HG02938 (cell line): Measurements from ENCODE around the gene CAMKV.

ENCODE experiments used
- ATAC-seq: cut with Tn5 transposase; IDR thresholded peaks from one replicate; pipeline ENCODE4 v1.9.1; 2021; ENCODE audit warnings: mild to moderate bottlenecking, moderate library complexity; ENCODE audit not compliant: unreplicated experiment

The CAMKV gene

DNA sequence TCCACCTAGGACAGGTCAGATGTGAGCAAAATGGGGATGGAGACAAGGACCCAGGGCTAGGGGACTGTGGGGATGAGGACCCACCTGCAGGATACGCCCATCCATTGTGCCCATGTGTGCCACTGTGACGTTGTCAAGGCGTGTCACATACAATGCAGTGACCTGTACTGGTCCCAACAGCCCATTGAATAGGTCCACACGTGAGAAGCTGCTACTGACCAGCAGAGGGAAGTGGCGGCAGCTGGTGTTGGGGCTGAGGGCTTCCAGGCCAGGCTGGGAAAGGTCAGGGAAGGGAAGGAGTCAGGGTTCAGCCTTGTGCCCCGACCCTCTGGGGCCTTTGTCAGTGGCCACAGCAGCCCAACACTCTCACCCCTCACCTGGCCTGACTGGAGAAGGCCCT is 29.3 kb upstream of the CAMKV start:
- ATAC-seq: no peak

DNA sequence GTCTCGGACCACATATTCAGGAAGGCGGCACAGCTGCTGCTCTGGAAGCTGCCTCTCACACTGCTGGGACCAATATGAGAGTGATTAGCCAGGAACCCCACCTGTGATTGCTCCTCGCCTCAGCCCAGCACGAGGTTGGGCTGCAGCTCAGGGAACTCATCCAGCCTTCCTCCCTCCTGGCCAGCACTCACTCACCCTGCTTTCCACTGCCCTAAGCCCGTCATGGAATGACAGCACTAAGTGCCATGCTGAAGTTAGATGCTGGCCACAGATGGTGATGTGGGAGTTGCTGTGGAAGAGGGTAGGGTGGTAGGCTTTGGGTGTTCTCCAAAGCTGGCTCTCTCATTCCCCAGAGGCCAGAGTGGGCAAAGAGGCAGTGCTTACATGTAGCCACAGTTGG is 26.6 kb upstream of the CAMKV start:
- no peak for ATAC-seq

DNA sequence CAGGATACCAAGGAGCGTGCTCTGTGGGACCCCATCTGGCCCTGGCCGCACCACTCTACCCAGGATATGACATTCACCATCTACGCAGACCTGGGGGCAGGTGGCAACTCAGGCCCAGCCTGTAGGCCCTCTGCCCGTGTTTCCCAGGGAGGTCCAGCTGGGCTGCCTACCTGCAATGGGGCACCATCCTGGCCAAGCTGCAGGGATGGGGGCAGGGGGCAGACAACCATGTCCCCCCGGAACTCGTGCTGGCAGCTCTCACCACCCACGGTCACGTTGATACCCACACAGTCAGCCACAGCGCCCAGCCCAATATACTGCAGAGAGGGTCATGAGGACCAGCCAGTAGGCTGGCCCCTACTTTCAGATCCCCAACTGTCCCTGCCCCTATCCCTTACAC is 26.1 kb upstream of the CAMKV start:
- no peak for ATAC-seq

DNA sequence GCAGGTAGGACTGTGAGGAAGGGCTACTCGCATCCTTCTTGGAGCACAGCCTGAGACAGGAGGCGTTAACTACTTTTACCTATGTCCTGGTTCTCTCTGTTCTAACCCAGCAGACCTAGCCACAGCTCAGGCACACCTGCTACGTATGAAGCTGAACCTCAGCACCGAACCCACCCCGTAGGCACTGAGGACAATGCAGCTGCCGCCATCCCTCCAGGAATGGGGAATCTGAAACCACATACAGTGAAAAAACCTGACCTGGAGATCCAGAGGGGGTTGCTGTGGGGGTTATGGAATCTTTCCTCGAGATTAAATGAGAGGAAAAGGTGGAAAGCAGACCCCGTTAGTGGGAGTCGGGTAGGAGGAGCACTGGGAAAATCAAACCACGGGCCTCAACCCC is 19.6 kb upstream of the CAMKV start:
- no peak for ATAC-seq

GRCh38 chr3:49886922-49887265 is 17.2 kb upstream of the CAMKV start:
- ATAC-seq: no peak

DNA sequence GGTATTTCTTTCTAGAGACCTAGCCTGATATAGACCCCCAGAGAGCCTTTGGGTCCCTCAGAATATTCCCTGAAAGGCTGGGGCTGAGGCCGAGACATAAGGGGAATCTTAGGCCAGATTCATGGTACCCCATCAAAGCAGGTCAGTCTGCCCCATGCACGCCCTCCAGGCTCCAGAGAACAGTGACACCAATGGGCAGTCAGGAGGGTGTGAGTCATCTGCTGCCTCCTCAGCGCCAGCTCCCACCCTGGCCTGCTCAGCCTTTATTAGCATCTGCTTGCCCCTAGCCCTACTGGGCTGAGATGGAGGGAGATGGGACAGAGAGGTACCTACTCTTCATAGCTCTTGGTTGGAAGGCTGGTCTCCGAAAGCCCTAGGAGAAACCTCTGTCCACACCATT is 14.3 kb upstream of the CAMKV start:
- ATAC-seq: no peak

DNA sequence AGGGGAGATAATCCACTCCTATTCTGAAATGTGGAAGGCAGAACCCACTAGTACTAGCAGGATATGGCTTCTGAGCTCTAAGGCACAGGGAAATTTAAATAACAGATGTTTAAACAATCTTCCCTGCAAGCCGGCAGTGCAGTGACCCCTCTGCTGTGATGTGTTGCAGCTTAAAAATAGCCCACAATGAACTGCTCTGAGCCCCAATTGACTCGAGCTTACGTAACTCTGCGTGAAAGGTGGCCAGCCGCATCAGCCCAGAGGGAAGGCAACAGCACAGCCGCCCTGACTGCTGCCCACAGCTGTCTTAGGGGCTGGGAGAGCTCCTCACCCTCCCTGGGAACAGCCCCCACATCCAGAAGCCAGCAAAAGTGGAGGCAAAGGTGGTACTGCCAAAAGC is 12.5 kb upstream of the CAMKV start:
- ATAC-seq: no peak

DNA sequence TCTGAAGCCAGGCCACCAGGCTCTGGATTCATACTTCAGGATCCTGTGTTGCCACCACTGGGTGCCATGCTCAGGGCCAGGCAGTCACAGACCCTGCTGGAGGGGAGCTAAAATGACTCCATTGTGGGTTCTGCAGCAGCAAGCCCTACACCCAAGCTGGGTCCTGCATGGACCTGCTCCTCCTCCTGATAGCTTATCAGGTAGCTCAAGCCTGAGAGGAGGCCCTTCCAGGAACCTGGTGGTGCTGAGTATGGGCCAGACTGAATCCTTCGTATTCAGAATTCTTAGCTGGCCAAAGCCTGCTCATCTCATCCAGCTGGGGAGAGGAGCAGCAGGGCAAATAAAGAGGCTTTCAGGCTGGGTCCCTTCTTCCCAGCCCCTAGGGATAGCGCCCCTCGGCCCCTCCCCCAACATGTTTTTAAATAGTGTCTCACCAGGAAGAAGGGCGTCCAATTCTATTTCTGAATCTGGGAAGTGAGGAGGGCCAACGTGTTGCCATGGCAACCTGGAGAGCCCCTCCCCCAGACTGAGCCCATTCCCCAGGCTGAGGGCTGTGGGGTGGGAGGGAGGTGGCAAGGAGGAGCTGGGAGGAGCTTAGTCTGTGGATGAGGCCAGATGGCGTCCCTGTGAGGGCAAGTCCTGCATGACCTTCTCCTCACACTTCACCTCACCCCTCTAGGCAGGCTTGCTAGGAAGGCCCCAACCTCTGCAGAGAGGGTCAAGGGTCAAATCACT is 11.0 kb upstream of the CAMKV start:
- no peak for ATAC-seq

DNA sequence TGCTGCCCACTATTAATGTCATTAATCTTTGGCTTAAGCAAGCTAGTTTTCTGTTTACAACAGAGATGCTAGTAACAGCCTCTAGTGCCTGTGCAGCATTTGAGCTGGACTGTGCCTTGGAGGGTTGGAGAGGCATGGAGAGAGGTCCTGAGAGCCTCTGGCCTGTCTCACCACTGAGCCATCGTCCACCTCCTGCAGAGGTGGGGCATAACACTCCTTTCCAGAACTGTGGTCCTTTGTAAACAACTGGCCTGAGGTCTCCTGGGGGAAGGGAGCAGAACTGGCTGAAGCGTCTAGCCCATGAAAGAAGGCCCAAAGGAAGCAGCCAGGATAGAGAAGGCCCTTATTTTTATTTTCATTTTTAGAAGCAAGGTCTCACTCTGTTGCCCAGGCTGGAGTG is 10.0 kb upstream of the CAMKV start:
- no peak for ATAC-seq

- ATAC-seq: no peak
Observed at GRCh38 chr3:49878686-49879085, 9.0 kb upstream of the CAMKV start.

DNA sequence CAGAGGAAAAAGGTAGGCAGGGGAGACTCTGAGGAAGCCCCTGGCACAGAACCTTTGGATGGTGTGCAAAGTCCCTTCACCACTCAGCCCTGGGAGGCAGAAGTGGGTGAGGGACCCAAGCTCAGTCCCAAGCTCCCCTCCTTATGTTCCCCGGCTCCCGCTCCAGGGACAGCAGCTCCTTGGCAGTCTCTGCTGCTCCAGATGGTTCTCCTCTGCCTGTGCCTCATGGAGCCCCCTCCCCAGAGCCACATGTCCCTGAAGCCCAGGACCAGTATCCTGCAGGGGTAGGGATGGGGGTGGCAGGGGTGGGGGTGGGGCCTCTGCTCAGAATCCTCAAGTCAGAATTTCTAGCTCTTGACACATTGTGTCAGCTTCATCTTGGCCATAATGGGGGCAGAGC is 8.0 kb upstream of the CAMKV start:
- no peak for ATAC-seq

- ATAC-seq: no peak
Observed at GRCh38 chr3:49876567-49876966, 6.9 kb upstream of the CAMKV start.

DNA sequence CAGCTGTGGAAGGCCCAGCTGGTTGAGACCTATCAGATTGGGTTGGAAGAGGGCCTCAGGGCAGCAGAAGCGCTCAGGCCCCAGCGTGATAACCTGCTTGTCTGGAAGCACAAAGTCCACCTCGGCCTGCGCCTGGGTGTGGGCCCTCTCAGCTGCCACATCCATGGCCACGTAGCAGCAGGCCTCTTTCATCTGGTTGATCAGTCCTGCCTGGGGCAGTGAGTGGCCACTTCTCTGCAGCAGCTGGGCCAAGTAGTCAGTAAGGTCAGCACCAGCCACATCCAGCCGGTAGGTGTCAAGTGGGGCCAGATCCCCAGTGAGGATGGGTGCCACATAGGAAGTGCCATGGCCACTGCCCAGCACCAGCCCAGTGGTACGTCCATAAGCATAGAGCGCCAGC is 3.9 kb upstream of the CAMKV start:
- ATAC-seq: no peak

GRCh38 chr3:49872801-49873281 is 3.1 kb upstream of the CAMKV start:
- no peak for ATAC-seq

DNA sequence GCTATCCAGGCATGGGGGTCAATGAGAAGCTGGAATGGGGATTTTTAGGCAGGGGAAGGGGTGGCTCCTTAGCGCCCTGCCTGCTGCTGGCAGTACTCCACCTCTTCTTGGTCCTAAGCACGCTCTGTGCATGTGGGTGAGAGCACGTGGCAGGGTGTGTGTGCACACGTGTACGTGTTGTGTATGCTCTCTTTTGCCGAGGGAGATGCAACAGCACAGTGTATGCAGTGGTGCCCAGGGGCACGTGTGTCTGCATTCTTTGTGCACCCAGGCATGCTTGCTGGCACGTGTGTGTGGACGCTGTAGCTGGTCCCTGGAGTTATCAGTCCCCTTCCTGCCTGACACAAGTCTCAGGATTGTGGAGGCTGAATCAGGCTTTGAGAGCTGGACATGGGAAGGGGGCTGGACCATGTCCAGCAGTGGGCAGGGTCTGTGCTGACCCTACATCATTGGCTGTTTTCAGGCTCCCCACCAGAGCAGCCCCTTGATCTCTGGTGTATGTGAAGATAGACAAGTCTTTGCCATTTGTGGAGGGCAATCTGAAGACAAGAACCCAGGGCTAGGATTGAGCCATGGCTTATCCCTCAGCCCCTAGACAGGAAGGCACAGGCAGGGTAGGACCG is 1.9 kb upstream of the CAMKV start:
- no peak for ATAC-seq

- ATAC-seq: no peak
Observed at GRCh38 chr3:49868862-49869466, 742 bp downstream of the CAMKV start.

DNA sequence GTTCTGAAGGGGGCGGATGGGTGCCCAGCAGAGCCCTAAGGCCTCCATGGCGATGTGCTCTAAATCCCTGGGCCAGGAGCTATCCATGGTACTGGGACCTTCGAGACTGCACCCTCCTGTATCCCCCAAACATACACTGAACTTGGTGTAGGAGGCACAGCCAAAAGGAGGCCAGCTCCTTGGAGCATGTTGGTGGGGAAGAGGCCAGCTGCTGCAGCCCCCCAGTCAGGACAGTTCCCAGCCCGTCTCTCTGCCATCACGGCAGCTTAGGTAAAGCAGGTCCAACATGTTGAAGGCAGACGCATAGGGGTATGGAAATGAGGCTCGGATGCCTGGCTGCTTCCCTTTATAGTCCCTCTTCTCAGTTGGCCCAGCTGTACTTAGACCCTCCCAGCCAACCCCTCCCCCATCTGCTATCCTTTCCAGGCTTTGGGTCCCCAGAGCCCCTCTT is 1.8 kb downstream of the CAMKV start:
- no peak for ATAC-seq

GRCh38 chr3:49867400-49867799 is 2.3 kb downstream of the CAMKV start:
- ATAC-seq: no peak

DNA sequence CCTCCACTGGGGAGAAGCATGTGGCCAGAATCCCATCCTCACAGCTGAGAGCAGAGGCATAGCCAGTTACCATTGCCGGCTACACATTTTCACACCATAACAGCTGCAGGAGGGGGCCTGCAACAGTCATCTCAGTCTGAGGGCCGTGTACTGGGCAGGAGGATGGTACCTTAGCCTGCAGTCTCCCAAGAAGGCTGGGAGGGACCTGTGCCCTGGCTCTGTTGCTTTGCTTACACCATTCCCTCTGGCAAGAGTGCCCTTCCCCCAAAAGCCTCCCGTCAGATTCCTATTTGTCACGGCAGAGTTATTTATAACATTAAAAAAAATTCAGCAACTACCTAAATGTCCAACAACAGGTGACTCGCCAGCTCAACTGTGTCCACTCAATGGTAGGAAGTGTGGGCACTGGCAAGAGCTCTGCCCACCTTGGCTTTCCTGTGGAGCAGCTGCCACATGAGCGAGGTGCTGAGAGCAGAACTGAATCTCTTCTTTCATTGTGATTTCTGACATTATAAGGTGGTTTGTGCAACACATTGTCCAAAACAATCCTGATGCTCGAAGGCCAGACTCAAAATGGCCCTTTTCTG is 4.4 kb downstream of the CAMKV start:
- ATAC-seq: no peak

DNA sequence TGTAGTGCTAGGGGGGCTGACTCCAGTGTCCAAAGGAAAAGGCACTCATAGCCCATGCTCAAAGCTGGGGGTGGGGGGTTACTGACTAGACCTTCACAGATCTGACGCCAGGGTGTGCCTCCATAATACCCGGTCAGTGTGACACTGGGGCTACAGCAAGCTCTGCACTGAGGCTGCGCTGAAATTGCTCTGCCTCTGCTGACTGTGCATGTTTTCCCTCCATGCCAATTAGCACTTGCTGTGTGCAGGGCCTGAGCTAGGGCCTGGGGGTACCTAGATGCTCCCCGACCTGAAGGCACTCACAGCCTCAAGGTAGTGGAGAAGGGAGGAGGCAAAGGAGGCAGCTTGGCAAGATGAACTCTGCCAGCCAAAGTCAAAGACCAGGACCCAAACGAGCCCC is 5.2 kb downstream of the CAMKV start:
- no peak for ATAC-seq

DNA sequence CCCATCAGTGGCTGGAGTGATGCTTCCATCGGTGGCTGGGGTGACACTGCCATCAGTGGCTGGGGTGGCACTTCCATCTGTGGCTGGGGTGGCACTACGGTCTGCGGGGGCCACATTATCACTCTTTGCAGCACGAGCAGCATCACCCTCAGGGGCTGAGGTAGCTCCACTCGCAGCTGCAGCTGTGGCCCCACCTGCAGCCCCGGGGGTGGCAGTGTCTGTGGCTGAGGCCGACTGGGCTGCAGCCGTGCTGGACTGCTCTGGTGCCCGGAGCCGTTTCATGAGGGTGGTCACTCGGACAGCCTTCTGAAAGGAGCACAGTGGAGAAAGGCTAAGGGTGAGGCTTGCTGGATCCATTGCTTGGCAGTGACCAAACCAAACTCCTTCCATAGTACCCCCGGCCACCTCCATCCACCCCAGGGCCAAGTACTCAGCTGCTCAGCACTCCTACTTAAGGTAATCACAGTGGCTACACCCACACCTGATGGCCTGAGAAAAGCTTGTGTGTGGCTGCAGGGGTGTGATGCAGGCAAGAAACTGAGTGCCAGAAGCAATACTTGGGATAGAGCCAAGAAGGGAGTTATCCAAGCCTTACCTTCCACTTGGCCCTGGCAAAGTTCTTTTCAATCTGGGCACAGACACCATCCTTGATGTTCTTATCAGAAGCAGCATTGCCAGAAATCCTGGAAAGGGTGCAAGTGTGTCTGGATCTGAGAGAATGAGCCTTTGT is 10.0 kb downstream of the CAMKV start:
- ATAC-seq: no peak
